ENCODE results near the gene USHBP1. TPM values are rescaled to one million over a fixed set of nuclear protein-coding genes. Genes with fewer than 3 reads are reported as not detected.

USHBP1 gene
- total RNA-seq, 1 experiment from 2014 or later, result not detected

GRCh38 chr19:17300992-17301619 lies 36.6 kb upstream of the USHBP1 start:
- in situ Hi-C loops (cut with HindIII; ENCODE audit: low pct_unique_long_range_greater_than_20kb, low sequenced_read_pairs), result no loop called here
- no TSS peak for BruUV-seq (replicated peaks)
- TF ChIP-seq TCF7L2 (IDR thresholded peaks at IDR 0.05; ENCODE audit: low read depth, low read length) (no peak), REST (IDR thresholded peaks at IDR 0.05; ENCODE audit: insufficient read depth in 1 of 2, low read depth in 2 of 2, low read length in 1 of 2) (no peak), SIN3A (IDR thresholded peaks at IDR 0.05; ENCODE audit: borderline replicate concordance, insufficient read depth, low read depth, low read length) (no peak)
- intact Hi-C loops (cut with micrococcal nuclease; ENCODE audit: unreplicated experiment), result loop anchor here (10.0 kb wide), 1 partner anchor 1094 kb away; the partner anchor contains the start of gene LRRC25
- CTCF ChIA-PET, result no interaction called here
- POLR2A ChIA-PET, result no interaction called here
- no peaks in the 10 kb centered on the region for H3K9me3 ChIP-seq (ENCODE audit: control insufficient read depth, insufficient read depth, low read depth, low read length)
- peaks cover 24% of the 10 kb centered on the region for H3K4me1 ChIP-seq (ENCODE audit: control insufficient read depth, insufficient read depth, low read length)
- H3K4me3 ChIP-seq (ENCODE audit: low read depth in 2 of 2, low read length in 2 of 2), result no peak overlapping the region
- no peak for DNase-seq (ENCODE audit: low read depth, low spot score)
- H3K27me3 ChIP-seq (ENCODE audit: control insufficient read depth, insufficient read depth, low read length), result no peaks in the 10 kb centered on the region
- no peaks in the 10 kb centered on the region; the same call in 1 of the 2 replicates for H3K36me3 ChIP-seq (ENCODE audit: control insufficient read depth, insufficient read depth, low read length)
- H3K27ac ChIP-seq (ENCODE audit: low read length), result no peak overlapping the region
- ATAC-seq, result no peak

- no peaks in the 10 kb centered on the region for H3K4me1 ChIP-seq (ENCODE audit: control insufficient read depth, insufficient read depth, low read length)
- no peak for ATAC-seq
- DNase-seq (ENCODE audit: low read depth, low spot score), result no peak
- H3K27ac ChIP-seq (ENCODE audit: low read length), result no peak overlapping the region
- intact Hi-C loops (cut with micrococcal nuclease; ENCODE audit: unreplicated experiment), result no loop called here
- CTCF ChIA-PET, result interaction anchor here (0.7 kb wide), 1 partner anchor 10 kb away, joined by 7 read pairs; no protein-coding TSS in a partner anchor
- in situ Hi-C loops (cut with HindIII; ENCODE audit: low pct_unique_long_range_greater_than_20kb, low sequenced_read_pairs), result no loop called here
- no peaks in the 10 kb centered on the region for H3K27me3 ChIP-seq (ENCODE audit: control insufficient read depth, insufficient read depth, low read length)
- POLR2A ChIA-PET, result no interaction called here
- no peaks in the 10 kb centered on the region for H3K36me3 ChIP-seq (ENCODE audit: control insufficient read depth, insufficient read depth, low read length)
- TSS peak; percentile 56 for BruUV-seq (replicated peaks)
- H3K4me3 ChIP-seq (ENCODE audit: low read depth in 2 of 2, low read length in 2 of 2), result no peak overlapping the region
- no peak for TF ChIP-seq TCF7L2 (IDR thresholded peaks at IDR 0.05; ENCODE audit: low read depth, low read length)
- no peak for TF ChIP-seq SIN3A (IDR thresholded peaks at IDR 0.05; ENCODE audit: borderline replicate concordance, insufficient read depth, low read depth, low read length)
- no peak for TF ChIP-seq REST (IDR thresholded peaks at IDR 0.05; ENCODE audit: insufficient read depth in 1 of 2, low read depth in 2 of 2, low read length in 1 of 2)
- TF ChIP-seq POLR2AphosphoS5 (IDR thresholded peaks at IDR 0.05; ENCODE audit: low read depth, low read length), result no peak
- TF ChIP-seq CTCF (IDR thresholded peaks at IDR 0.05), result no peak
- no peaks in the 10 kb centered on the region for H3K9me3 ChIP-seq (ENCODE audit: control insufficient read depth, insufficient read depth, low read depth, low read length)
These were observed 32.4 kb upstream of the USHBP1 start for GRCh38 chr19:17296976-17297375.
